Rectal smooth muscle tissue (tissue), 1 donor: ENCODE measurements around the gene VAV3.

Experiments used
- H3K27ac ChIP-seq: one replicate; pipeline ENCODE4 v1.7.0; 2013; ENCODE audit warnings: low read depth, low read length, inconsistent platforms
- H3K27me3 ChIP-seq: one replicate; pipeline ENCODE4 v1.7.0; 2013; ENCODE audit warnings: low read length; ENCODE audit not compliant: control insufficient read depth, insufficient read depth
- H3K36me3 ChIP-seq: one replicate; pipeline ENCODE4 v1.7.0; 2013; ENCODE audit warnings: low read length; ENCODE audit not compliant: control insufficient read depth, insufficient read depth
- H3K4me1 ChIP-seq: one replicate; pipeline ENCODE4 v1.7.0; 2013; ENCODE audit warnings: low read length; ENCODE audit not compliant: control insufficient read depth, insufficient read depth
- H3K4me3 ChIP-seq: one replicate; pipeline ENCODE4 v1.7.0; 2013; ENCODE audit warnings: low read length
- H3K9ac ChIP-seq: one replicate; pipeline ENCODE4 v1.7.0; 2013; ENCODE audit warnings: low read length

The VAV3 gene

DNA sequence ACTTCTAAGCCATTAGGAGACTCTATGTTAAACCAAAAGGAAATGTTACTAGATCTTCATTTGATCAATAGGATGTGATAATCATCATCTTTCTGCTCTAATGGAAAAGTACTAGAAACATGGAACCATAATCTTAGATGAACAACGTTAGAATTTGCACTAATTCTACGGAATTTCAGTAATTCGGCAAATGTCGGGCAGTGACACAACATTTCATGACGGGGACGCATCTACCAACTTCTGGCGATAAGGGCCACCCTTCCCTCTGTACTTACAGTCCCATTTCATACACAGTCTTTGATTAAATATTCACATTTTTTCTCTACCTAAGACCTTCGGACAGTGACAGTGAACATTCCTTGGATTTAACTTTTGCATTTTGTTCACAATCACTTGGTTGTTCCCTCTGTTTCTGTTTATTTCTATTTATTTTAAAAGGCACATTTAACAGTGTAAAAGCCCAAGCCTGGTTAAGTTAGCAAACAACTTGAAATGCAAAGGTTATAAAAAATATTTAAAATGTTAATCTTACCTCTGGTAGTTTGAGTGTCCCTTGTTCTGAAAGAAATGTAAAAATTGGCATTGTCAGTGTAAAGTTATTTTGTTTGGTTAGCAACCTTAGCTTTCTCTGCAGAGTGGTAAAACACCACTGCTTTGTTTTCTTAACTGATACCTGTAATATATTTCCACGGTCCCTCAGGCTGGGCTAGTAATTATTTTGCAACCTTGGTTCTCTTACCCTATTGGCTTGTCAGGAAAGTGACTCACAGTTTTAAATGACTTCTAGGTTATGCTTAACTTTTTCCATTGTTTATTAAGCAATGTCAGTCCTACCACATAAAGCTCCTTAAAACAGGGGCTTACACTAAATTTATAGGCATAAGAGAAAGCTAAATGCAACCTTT, 276.9 kb downstream of the VAV3 start:
- Histone ChIP-seq H3K27me3 (no peaks in the 10 kb centered on the region), H3K27ac (peak overlapping the region; percentile 28), H3K4me1 (peaks cover 18% of the 10 kb centered on the region), H3K4me3 (peak overlapping the region; percentile 58), H3K36me3 (no peaks in the 10 kb centered on the region), H3K9ac (no peak overlapping the region)

DNA sequence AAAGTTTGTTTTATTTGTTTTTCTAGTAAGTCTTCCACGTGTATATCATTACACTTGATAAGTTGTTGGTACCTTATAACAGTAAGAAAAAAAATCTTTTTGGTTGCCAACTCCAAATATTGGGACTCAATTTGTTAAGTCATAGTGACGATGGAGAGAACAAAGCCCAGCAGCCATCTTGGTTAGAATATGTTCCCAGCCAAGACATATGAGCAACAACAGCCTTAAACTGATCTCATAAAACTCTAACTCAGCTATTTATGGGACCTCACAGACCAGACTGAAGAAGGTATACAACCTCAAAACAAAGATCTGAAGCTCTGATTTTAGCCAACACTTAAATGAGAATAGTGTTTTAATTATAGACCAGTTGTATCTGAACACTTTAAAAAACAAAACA, 281.3 kb downstream of the VAV3 start:
- H3K4me3 ChIP-seq: no peak overlapping the region
- H3K36me3 ChIP-seq: no peaks in the 10 kb centered on the region
- H3K9ac ChIP-seq: no peak overlapping the region
- H3K27ac ChIP-seq: peak overlapping the region; percentile 72
- H3K27me3 ChIP-seq: no peaks in the 10 kb centered on the region
- peaks cover 17% of the 10 kb centered on the region for H3K4me1 ChIP-seq

DNA sequence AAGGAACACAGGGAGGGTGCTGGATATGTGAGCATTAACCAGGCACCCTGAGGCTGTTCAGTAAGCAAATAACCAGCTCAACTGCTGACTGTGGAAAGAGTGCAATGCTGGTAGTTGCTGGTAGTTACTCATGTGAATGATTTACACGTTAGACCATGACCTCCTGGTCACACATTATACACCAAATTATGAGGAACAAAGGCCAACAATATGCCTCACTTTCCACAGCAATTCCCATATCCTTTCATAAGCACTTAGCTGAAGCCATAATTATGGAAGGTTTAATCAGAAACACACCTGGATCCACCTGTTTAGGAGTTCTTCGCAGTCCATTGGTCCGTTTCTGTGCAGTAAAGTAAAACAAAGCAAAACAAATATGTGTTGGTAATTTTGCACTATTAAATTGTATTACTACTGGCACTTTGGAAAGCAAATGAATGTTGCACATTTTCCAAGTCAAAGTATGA, 281.8 kb downstream of the VAV3 start:
- H3K36me3 ChIP-seq: no peaks in the 10 kb centered on the region
- H3K27me3 ChIP-seq: no peaks in the 10 kb centered on the region
- peaks cover 17% of the 10 kb centered on the region for H3K4me1 ChIP-seq
- no peak overlapping the region for H3K4me3 ChIP-seq
- peak overlapping the region; percentile 72 for H3K27ac ChIP-seq
- no peak overlapping the region for H3K9ac ChIP-seq

DNA sequence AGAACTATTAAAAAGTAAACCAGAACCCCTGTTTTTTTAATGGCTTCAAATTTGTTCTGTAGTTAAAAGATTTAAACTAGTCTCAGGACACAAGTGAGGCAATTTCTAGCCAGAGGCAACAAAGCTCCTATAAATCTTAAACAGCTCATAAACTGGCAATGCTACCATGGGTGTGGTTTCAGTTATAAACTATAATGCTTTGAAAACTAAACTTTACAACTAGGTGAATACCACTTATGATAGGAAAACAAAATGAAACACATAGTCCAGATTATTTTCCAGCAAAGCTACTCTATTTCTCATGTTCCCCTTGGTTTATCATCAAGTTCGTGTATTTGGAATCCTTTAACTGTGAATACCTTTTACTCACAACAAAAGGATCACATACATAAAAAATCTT, 282.5 kb downstream of the VAV3 start:
- H3K4me1 ChIP-seq: peaks cover 15% of the 10 kb centered on the region
- H3K36me3 ChIP-seq: no peaks in the 10 kb centered on the region
- H3K9ac ChIP-seq: no peak overlapping the region
- H3K27ac ChIP-seq: peak overlapping the region; percentile 58
- no peak overlapping the region for H3K4me3 ChIP-seq
- H3K27me3 ChIP-seq: no peaks in the 10 kb centered on the region

DNA sequence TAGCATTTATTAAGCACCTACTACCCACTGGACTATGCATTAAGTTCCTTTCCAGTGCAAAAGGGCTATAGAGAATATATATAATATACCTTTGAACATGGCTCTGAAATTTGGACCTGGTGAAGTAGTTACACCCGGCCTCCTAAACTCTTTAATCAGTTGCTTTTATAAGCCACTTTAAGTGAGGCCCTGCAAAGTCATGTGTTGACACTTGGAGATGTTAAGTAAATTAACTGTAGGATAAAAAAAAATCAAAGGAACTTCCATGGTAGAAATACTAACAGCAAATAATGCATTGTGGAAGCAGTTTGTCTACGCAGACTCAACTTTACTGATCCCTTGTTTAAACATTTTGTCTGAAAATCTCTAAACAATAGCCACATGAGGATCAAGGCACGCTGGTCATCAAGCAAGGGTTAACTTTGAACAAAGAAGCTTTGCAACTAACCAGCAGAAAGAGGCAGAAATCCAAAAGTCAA, 283.9 kb downstream of the VAV3 start:
- no peak overlapping the region for H3K4me3 ChIP-seq
- peaks cover 15% of the 10 kb centered on the region for H3K4me1 ChIP-seq
- no peak overlapping the region for H3K9ac ChIP-seq
- no peak overlapping the region for H3K27ac ChIP-seq
- H3K36me3 ChIP-seq: no peaks in the 10 kb centered on the region
- no peaks in the 10 kb centered on the region for H3K27me3 ChIP-seq

DNA sequence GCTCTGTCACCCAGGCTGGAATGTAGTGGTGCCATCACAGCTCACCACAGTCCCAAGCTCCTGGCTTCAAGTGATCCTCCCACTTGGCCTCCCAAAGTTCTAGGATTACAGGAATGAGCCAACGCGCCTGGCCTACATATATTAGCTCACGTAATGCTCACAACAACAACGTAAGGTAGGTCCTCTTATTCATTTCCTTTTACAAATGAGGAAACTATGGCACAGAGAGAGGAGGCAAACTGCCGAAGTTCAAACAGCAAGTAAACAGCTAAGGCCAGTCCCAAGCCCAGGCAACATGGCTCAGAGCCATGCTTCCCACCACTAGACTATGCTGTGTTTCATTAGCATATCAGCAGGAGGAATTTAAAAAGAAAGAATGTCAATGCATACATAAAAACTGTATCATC, 284.4 kb downstream of the VAV3 start:
- Histone ChIP-seq H3K36me3 (no peaks in the 10 kb centered on the region), H3K4me1 (peaks cover 15% of the 10 kb centered on the region), H3K27me3 (no peaks in the 10 kb centered on the region), H3K9ac (no peak overlapping the region), H3K27ac (peak overlapping the region; percentile 35), H3K4me3 (no peak overlapping the region)

DNA sequence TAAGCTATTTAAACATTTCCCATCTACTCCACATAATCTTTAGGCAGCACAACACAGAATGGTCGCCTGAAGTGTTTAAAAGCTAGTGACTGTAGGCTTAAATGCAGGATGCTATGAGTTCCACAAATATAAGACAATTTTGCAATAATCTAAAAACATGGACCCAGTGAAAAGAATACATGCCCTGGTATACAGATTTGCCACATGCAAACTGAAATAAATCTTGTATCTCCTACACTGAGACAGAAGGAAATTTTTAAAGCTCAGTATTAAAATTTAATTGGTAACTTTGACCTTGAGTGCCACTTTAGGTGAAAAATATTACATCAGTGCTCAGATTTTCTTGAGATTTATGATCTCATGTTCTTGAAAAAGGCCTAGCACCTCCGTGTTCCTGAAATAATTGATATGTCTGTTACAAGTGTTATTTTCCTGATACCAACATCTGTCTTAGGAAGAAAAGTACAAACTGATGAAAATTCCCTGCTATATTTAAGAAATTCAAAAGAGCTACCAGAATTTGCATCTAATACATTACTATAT, 285.5 kb downstream of the VAV3 start:
- H3K4me1 ChIP-seq: peaks cover 15% of the 10 kb centered on the region
- H3K27me3 ChIP-seq: no peaks in the 10 kb centered on the region
- H3K36me3 ChIP-seq: no peaks in the 10 kb centered on the region
- no peak overlapping the region for H3K9ac ChIP-seq
- no peak overlapping the region for H3K4me3 ChIP-seq
- H3K27ac ChIP-seq: no peak overlapping the region

DNA sequence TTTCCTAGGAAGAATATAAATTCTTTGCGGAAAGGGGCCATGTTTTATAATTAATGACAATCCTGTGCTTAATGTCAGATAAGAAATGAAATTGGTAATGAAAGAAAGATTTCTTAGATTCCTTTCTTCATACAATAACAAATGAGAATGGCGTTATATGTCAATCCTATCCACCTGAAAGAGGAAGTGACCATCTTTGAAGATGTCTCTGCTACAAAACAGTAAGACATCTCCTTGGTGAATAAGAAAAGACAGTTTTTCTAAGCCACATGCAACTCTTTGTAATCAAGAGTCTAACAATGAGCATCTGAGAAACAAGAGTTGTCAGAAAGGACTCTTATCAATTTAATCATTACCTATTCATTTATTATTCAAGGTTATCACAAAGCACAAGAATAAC, 286.0 kb downstream of the VAV3 start:
- Histone ChIP-seq H3K27me3 (no peaks in the 10 kb centered on the region), H3K4me3 (no peak overlapping the region), H3K36me3 (no peaks in the 10 kb centered on the region), H3K9ac (no peak overlapping the region), H3K27ac (no peak overlapping the region), H3K4me1 (peaks cover 12% of the 10 kb centered on the region)

DNA sequence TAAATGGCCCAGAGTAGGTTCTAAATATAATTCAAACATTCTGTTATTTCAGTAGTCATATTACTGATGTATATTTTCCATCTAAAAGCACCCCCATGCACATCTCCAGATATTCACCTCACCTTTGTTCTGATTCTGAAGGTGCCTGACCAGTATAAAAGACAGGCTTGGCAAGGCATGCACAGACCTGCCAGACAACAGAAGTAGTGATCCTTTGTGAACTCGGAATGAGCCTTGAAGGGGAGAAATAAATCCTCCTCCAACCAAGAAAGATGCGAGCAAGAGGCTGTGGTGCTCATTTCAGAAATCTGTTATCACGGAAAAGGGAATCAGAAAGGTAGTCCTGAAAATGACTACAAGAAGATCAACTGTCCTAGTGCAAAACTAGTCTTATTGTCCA, 287.3 kb downstream of the VAV3 start:
- Histone ChIP-seq H3K4me3 (no peak overlapping the region), H3K9ac (no peak overlapping the region), H3K4me1 (peaks cover 4% of the 10 kb centered on the region), H3K36me3 (no peaks in the 10 kb centered on the region), H3K27ac (no peak overlapping the region), H3K27me3 (no peaks in the 10 kb centered on the region)

DNA sequence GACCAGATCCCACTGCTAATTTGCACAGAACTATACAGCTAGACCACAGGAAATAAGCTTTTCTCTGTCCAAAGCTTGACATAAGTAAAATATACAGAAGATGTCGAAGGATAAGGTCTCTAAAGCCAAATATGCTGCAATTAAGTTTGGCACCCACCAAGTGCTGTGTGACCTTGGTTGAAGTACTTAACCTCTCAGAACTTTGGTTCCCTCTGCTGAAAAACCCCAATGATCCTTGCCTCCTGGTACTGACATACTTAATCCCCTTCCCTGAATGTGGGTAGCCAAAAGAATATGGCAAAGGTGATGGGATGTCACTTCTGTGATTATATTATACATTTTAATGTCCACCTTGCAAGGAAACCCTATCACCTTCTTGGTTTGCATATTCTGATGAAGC, 290.5 kb downstream of the VAV3 start:
- no peak overlapping the region for H3K27ac ChIP-seq
- H3K27me3 ChIP-seq: no peaks in the 10 kb centered on the region
- H3K4me3 ChIP-seq: no peak overlapping the region
- H3K36me3 ChIP-seq: no peaks in the 10 kb centered on the region
- peaks cover 6% of the 10 kb centered on the region for H3K4me1 ChIP-seq
- H3K9ac ChIP-seq: no peak overlapping the region

DNA sequence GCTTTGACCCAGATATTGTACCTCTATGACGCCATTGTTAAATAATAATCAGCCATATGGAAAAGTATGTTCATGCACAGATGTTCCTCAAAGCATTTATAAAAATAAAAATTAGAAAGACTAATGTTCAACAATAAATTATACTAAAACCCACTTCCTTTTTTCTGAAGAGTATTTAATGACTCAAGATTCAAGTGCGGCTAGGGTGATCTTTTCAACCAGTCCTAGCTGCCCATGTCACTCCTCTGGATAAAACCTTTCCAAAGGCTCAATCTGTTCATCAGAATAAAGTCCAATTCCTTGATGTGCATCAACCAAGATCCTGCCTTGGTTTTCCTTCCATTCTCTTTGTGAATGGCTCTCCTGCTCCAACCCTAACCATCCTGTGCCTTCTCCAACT, 292.0 kb downstream of the VAV3 start:
- Histone ChIP-seq H3K9ac (no peak overlapping the region), H3K4me1 (peaks cover 11% of the 10 kb centered on the region), H3K27me3 (no peaks in the 10 kb centered on the region), H3K27ac (no peak overlapping the region), H3K36me3 (no peaks in the 10 kb centered on the region), H3K4me3 (no peak overlapping the region)

DNA sequence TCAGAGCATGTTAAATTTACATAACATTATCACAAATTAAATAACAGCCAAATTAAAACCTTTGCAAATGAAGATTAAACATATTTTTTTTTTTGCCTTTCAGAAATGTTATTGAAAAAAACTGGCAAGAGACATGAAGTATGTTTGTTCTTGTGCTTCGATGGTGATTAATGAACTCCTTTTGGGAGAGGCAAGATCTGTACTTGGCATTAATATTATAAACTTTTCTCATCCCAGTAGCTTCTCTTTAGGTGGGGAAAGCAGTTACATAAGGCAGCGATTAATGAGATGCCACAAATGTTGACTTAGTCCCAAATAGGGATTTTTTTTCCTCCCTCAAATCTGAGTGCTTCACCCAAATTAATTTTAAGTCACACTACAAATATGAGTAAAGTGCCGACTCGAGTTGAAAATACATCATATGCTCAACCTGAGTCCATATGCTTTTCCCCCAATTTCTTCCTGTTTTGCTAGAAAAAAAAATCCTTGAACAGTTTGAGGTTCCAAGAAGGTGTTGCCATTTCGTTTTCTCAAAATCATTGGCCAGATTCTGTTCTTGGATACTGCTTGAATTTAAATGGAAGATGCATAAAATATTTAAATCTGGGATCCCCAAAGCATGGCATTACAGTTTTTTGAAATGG, 294.5 kb downstream of the VAV3 start:
- H3K4me3 ChIP-seq: no peak overlapping the region
- H3K4me1 ChIP-seq: peaks cover 11% of the 10 kb centered on the region
- peak overlapping the region; percentile 60 for H3K27ac ChIP-seq

More for the DNA sequence above, 294.5 kb downstream of the VAV3 start:
- no peaks in the 10 kb centered on the region for H3K27me3 ChIP-seq
- H3K9ac ChIP-seq: no peak overlapping the region
- no peaks in the 10 kb centered on the region for H3K36me3 ChIP-seq
